Measurements from ENCODE around the gene THRAP3. TPM values are rescaled to one million over a fixed set of nuclear protein-coding genes. Genes with fewer than 3 reads are reported as not detected.

Gene THRAP3
- total RNA-seq, 4 donors from 2014 or later: 64.1 to 102 (median 76.9) TPM

DNA sequence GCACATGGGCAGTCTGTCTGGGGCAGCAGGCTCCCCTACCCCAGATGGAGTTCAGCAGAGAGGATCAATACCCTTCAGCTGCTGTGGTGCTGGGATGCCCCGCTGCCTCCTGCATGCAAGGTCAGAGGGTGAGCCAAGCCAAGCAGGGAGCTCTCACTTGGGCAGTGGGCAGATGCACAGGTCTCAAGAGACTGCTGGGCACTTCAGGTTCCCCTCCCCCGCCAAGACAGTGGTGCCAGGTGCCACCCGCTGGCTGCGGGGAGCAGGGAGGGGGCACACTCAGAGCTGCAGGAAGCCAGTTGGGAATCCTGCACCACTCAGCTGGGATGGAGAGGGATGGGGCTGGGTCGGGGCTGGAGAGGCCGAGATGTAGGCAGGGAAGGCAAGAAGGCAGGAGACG lies 115.0 kb downstream of the THRAP3 start:
- WGBS, 2 donors: 83 to 90% methylated on average over 4 to 7 of the region's 7 CpGs
- intact Hi-C loops (cut with DNase I; ENCODE audit: low total_unique reads): loop anchor here (10.0 kb wide), 1 partner anchor 436 kb away; no protein-coding TSS in a partner anchor
- H3K4me3 ChIP-seq (ENCODE audit: low read depth, poor library complexity, severe bottlenecking): no peak overlapping the region
- no peak for DNase-seq (ENCODE audit: low spot score in 2 of 2)
- no peak for TF ChIP-seq POLR2A (IDR thresholded peaks at IDR 0.05)

DNA sequence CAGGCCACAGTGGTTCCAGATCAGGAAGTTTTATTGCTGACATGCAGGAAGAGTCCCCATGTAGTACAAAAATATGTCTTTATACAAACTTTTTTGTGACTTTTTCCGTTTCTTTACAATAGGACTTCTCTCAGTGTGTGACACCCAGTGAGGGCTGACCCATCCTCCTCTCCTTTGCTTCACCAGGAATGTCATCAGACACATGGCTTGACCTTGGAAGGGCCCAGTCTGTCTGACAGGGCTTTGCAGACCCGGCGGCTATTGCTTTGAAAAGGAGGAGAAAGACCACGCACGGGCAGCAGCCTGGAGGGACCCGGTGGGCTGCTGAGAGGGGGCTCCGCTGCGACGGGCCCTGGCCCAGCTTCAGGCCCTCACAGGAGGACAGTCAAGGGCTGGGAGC lies 115.4 kb downstream of the THRAP3 start:
- 88 to 90% methylated on average over 9 of the region's 9 CpGs for WGBS, 2 donors
- H3K4me3 ChIP-seq (ENCODE audit: low read depth, poor library complexity, severe bottlenecking): no peak overlapping the region
- TF ChIP-seq, protein P1, sequence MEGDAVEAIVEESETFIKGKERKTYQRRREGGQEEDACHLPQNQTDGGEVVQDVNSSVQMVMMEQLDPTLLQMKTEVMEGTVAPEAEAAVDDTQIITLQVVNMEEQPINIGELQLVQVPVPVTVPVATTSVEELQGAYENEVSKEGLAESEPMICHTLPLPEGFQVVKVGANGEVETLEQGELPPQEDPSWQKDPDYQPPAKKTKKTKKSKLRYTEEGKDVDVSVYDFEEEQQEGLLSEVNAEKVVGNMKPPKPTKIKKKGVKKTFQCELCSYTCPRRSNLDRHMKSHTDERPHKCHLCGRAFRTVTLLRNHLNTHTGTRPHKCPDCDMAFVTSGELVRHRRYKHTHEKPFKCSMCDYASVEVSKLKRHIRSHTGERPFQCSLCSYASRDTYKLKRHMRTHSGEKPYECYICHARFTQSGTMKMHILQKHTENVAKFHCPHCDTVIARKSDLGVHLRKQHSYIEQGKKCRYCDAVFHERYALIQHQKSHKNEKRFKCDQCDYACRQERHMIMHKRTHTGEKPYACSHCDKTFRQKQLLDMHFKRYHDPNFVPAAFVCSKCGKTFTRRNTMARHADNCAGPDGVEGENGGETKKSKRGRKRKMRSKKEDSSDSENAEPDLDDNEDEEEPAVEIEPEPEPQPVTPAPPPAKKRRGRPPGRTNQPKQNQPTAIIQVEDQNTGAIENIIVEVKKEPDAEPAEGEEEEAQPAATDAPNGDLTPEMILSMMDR (IDR thresholded peaks at IDR 0.05): no peak
- TF ChIP-seq POLR2A (IDR thresholded peaks at IDR 0.05): no peak
- DNase-seq (ENCODE audit: low spot score in 2 of 2): no peak
- intact Hi-C loops (cut with DNase I; ENCODE audit: low total_unique reads): loop anchor here (10.0 kb wide), 1 partner anchor 435 kb away; no protein-coding TSS in a partner anchor

DNA sequence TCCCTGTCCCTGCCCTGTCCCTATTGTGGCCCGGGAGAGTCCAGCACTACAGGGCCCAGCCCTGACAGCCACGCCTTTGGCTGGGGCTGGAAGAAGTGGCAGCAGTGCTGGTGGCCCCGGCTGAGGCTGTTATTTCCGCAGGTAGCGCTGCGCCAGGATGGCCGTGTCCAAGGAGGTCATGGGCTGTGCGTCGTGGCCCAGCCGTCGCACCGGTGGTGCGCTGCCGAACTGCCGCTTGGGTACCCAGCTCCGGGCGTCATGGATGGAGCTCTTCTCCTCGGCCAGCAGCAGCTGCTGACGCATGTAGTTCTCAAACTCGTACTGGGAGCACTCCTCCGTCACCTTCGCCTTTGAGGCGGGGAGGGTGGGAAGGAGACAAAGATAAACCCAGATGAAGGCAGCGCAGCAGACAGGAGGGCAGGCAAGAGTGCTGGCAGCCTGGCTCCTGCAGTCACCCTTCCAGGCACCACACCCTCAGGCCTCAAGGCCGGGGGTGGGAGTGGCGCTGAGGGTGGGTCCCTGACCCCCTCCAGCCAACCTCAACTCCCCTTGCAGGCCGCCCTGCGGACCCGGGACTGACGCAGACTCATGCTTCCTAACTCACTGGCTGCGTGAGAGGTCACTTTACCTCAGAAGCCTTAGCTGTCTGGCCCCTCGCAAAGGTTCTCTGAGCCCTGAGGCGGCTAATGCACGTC lies 117.5 kb downstream of the THRAP3 start:
- no peak for DNase-seq (ENCODE audit: low spot score in 2 of 2)
- TF ChIP-seq, protein P1 (IDR thresholded peaks at IDR 0.05): no peak
- no peak for TF ChIP-seq POLR2A (IDR thresholded peaks at IDR 0.05)
- intact Hi-C loops (cut with DNase I; ENCODE audit: low total_unique reads): no loop called here
- H3K4me3 ChIP-seq (ENCODE audit: low read depth, poor library complexity, severe bottlenecking): no peak overlapping the region
- 86 to 88% methylated on average over 23 to 34 of the region's 34 CpGs for WGBS, 2 donors

DNA sequence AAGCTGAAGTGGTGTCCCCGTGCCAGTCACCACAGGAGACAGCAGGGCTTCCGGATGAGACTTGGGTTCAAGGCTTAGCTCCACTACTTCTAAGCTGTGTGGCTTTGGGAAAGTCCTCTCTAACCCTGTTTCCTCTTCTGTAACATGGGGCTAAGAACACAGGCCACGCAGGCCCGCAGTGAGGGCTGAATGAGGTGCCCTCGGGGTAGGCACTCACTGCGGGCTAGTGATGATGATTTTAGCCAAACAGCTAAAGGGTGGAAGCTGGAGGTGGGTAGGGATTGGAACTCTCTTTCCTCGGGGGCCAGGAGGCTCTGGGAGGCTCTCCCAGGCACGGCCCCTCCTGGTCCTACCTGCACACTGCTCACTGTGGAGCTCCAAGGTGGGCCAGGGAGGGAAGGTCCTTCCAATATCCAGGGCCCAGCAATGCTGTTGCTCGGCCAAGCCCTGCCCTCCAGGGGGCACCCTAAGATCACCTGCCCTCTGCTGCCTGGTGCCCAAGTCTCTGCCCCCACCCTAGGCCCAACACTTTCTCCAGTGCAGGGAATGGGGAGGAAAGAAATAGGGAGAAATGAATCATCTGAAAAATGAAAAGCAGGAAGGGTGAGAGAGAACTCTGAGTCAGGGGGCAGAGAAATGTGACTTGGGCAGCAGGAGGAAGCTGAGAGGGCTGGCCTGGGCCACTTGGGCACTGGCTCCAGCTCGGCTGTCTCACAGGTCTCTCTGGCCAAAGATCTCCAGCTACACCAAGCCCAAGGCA lies 118.4 kb downstream of the THRAP3 start:
- intact Hi-C loops (cut with DNase I; ENCODE audit: low total_unique reads): no loop called here
- WGBS, 2 donors: 79 to 84% methylated on average over 9 to 10 of the region's 10 CpGs
- TF ChIP-seq, protein P1 (IDR thresholded peaks at IDR 0.05): no peak
- TF ChIP-seq POLR2A (IDR thresholded peaks at IDR 0.05): no peak
- no peak overlapping the region for H3K4me3 ChIP-seq (ENCODE audit: low read depth, poor library complexity, severe bottlenecking)
- no peak for DNase-seq (ENCODE audit: low spot score in 2 of 2)

DNA sequence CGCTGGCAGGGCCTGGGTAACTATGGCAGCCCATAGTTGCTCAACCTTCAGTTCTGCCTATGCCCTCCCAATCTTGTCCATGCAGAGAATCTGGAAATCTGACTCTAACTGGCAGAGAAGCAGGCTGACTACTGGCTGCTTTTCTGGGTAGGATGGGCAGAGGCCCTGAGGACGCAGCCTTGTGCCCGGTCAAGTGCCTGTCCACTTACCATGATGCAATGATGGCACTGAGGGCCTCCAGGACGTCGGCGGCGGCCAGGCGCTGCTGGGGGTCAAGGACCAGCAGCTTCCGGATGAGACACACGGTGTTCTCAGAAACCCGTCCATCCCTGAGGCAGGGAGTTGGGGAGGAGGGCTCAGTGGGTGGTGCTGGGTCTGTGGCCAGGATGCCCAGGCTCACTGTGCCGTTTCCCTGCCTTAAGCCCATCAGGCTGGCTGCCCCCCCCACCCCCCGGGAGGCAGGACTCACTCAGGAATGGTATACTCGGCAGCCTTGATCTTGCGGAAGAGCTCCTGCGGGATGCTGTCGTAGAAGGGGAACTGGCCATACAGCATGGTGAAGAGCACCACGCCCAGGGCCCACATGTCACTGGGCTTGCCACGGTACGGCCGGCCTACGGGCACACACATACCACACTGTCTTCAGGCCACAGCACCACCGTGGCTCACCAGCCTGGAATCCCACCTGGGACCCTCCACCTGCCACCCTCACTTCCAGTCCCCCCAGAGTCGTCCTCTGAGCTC lies 119.6 kb downstream of the THRAP3 start:
- WGBS, 2 donors: 89 to 97% methylated on average over 21 to 24 of the region's 24 CpGs

More for the DNA sequence above, 119.6 kb downstream of the THRAP3 start:
- no peak for TF ChIP-seq POLR2A (IDR thresholded peaks at IDR 0.05)
- TF ChIP-seq, protein P1 (IDR thresholded peaks at IDR 0.05): no peak
- no peak for DNase-seq (ENCODE audit: low spot score in 2 of 2)
- intact Hi-C loops (cut with DNase I; ENCODE audit: low total_unique reads): loop anchor here (2.0 kb wide), 1 partner anchor 79 kb away; no protein-coding TSS in a partner anchor
- no peak overlapping the region for H3K4me3 ChIP-seq (ENCODE audit: low read depth, poor library complexity, severe bottlenecking)

Data from lower leg skin (tissue), 4 donors.